Kidney (tissue), 14 donors: Measurements from ENCODE around the gene SYT9. TPM values are rescaled to one million over a fixed set of nuclear protein-coding genes. Genes with fewer than 3 reads are reported as not detected.

ENCODE experiments used
- DNase-seq, 5 donors: peaks; one replicate each; pipeline ENCODE4 v3.0.0-alpha.2; 2013 to 2020
- FAIRE-seq: peaks from 2 replicates; lab custom pipeline; 2012; peaks lifted over from hg19 to GRCh38; lab: Jason Lieb, UNC
- H3K27ac ChIP-seq, 2 donors: one replicate each; pipeline ENCODE4 v1.7.0; 2013; ENCODE audit warnings: low read depth in 2 of 2, low read length in 2 of 2, inconsistent platforms in 1 of 2
- H3K27me3 ChIP-seq: one replicate; pipeline ENCODE4 v1.7.1; 2013; ENCODE audit warnings: low read length, inconsistent platforms; ENCODE audit not compliant: control insufficient read depth, insufficient read depth
- H3K36me3 ChIP-seq, 3 donors: one replicate each; pipeline versions ENCODE4 v1.7.0 to v1.7.1; 2013; ENCODE audit warnings: low read length in 3 of 3, control low read depth in 1 of 3, inconsistent platforms in 1 of 3; ENCODE audit not compliant: insufficient read depth in 3 of 3, control insufficient read depth in 2 of 3
- H3K4me1 ChIP-seq, 3 donors: one replicate each; pipeline versions ENCODE4 v1.7.0 to v1.7.1; 2013; ENCODE audit warnings: low read length in 3 of 3, inconsistent platforms in 1 of 3, low read depth in 1 of 3; ENCODE audit not compliant: control insufficient read depth in 2 of 3, insufficient read depth in 2 of 3
- H3K4me3 ChIP-seq, 3 donors: one replicate each; pipeline versions ENCODE4 v1.7.0 to v1.8.1; 2013; ENCODE audit warnings: low read length in 3 of 3, control low read depth in 1 of 3, inconsistent platforms in 1 of 3
- H3K9ac ChIP-seq, 3 donors: one replicate each; pipeline versions ENCODE4 v1.7.0 to v1.7.1; 2013; ENCODE audit warnings: low read length in 3 of 3, control low read depth in 1 of 3, inconsistent platforms in 1 of 3
- H3K9me3 ChIP-seq, 3 donors: one replicate each; pipeline versions ENCODE4 v1.7.0 to v1.7.1; 2013; ENCODE audit warnings: low read length in 3 of 3, control low read depth in 1 of 3, inconsistent platforms in 1 of 3; ENCODE audit not compliant: control insufficient read depth in 2 of 3, insufficient read depth in 1 of 3
- CTCF ChIP-seq: IDR thresholded peaks from 3 replicates; pipeline ENCODE4 v1.5.1; 2012; ENCODE audit warnings: mild to moderate bottlenecking, moderate library complexity, borderline replicate concordance; ENCODE audit not compliant: insufficient read depth; ENCODE audit errors: extremely low read depth
- intact Hi-C: fragments of 100-400 bp; cut with DNase I; formaldehyde crosslinking; loops from one replicate; pipeline ENCODE4 v1.11.1; 2022
- polyA plus RNA-seq: library from polyadenylated mRNA; stranded (reverse); fragments of 350-450 nt; fragmentation: Illumina TruSeq; extraction: RNeasy Lipid Tissue Mini Kit (QIAGEN cat#74804); gene quantifications from one replicate; pipeline ENCODE4 v1.2.3, GENCODE V29; 2014; ENCODE audit warnings: low read depth, low replicate concordance; ENCODE audit not compliant: insufficient read depth
- total RNA-seq: library from RNA; stranded (reverse); fragmentation: NEBNext Ultra II Directional; extraction: Animal tissue kit (Norgen Biotek cat#: 25700); gene quantifications from one replicate; pipeline ENCODE4 v1.2.1, GENCODE V29; 2021
- donor health status: control.
- donor health status: control.
- donor health status: control.
- donor health status: control.
- donor health status: control.
- donor health status: DM: yes; HTN: yes; CAD: no.
- donor health status: Normal renal cell carcinoma (clear cell type).

The SYT9 gene
- total and polyA plus RNA-seq, 2 donors from 2014 or later: 1.5 to 2.7 TPM

DNA sequence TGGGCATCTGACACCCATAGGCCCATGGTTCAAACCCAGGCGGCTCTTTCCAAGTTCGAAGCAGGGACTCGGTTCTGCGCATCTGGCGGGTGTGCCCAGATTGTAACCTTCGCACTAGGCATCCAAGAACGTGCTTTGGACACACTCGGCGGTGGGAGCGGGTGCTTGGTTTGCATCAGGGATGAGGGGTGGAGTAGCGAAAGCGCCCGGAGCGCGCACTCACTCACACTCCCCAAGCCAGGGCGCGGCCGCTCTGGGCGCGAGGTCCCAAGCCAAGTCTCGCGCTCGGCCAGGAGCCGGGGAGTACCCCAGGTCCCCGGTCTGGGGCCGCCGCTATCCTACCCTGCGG, 243 bp upstream of the SYT9 start:
- H3K27me3 ChIP-seq: peaks cover 7% of the 10 kb centered on the region
- no peak overlapping the region for H3K27ac ChIP-seq
- no peak for FAIRE-seq
- H3K4me3 ChIP-seq: peak overlapping the region in 2 of 3 donors; percentile 21 to 62
- H3K4me1 ChIP-seq: no peaks in the 10 kb centered on the region
- TF ChIP-seq CTCF: no peak
- intact Hi-C loops: no loop called here
- H3K9me3 ChIP-seq: peaks cover 0 to 3% (median 0%) of the 10 kb centered on the region in 3 donors
- no peaks in the 10 kb centered on the region for H3K36me3 ChIP-seq
- DNase-seq: peak in 1 of 5 donors; percentile 72
- no peak overlapping the region for H3K9ac ChIP-seq

DNA sequence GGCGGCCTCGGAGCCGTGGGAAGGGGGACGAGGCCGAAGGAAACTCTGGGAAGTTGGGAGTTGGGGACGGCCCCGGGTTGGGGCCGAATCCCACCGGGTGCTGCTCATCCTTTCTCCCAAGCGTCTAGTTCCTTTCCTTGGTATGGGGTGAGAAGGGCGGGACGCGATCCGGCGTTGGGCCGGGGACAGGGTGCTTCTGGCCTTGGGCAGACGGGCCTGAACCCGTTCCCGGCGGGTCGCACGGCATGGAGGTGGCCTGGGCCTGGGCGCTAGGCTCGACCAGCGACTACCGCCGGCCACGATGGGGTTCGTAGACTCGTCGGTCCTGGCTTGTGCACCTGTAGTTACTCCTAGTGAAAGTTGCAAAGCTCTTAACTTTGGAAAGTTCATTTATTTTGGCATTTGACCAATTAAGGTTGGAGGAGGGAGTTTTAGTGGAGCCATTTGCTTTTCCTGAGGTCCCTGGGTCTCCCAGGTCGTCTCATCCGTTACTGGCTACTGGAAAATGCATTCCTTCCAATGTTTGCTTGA, 1.0 kb downstream of the SYT9 start:
- H3K36me3 ChIP-seq: no peaks in the 10 kb centered on the region
- no peaks in the 10 kb centered on the region for H3K4me1 ChIP-seq
- H3K9me3 ChIP-seq: peaks cover 0 to 1% (median 0%) of the 10 kb centered on the region in 3 donors
- DNase-seq: peak in 3 of 5 donors; percentile 13 to 39 (median 16)
- H3K9ac ChIP-seq: no peak overlapping the region
- intact Hi-C loops: no loop called here
- peak overlapping the region in 2 of 3 donors; percentile 56 to 62 for H3K4me3 ChIP-seq
- FAIRE-seq: no peak
- H3K27ac ChIP-seq: no peak overlapping the region
- TF ChIP-seq CTCF: no peak
- H3K27me3 ChIP-seq: peaks cover 7% of the 10 kb centered on the region

GRCh38 chr11:7253800-7254199, 2.1 kb downstream of the SYT9 start:
- H3K9me3 ChIP-seq: no peaks in the 10 kb centered on the region
- TF ChIP-seq CTCF: no peak
- intact Hi-C loops: no loop called here
- H3K9ac ChIP-seq: no peak overlapping the region
- H3K27me3 ChIP-seq: peaks cover 7% of the 10 kb centered on the region
- no peak overlapping the region for H3K4me3 ChIP-seq
- H3K4me1 ChIP-seq: no peaks in the 10 kb centered on the region
- FAIRE-seq: no peak
- H3K36me3 ChIP-seq: no peaks in the 10 kb centered on the region
- H3K27ac ChIP-seq: no peak overlapping the region
- no peak for DNase-seq
